Breast epithelium (tissue), 3 donors: ENCODE results near the gene MAP3K14.

Experiments
- CTCF ChIP-seq, 3 donors: fragments of 450-650 bp; IDR thresholded peaks; one replicate each; pipeline ENCODE4 v1.5.1; 2016 to 2017; ENCODE audit warnings: antibody characterized with exemption in 3 of 3, mild to moderate bottlenecking in 3 of 3, moderate library complexity in 3 of 3
- POLR2AphosphoS5 ChIP-seq, 3 donors: sonication (generic); formaldehyde crosslinking; IDR thresholded peaks; one replicate each; pipeline ENCODE4 v1.6.1; 2017; ENCODE audit warnings: antibody characterized with exemption in 3 of 3

GRCh38 chr17:45361976-45362375 lies 45.2 kb upstream of the MAP3K14 start:
- TF ChIP-seq POLR2AphosphoS5 (IDR thresholded peaks at IDR 0.05), result no peak
- TF ChIP-seq CTCF (IDR thresholded peaks at IDR 0.05), result no peak
